Stimulated activated effector memory CD8-positive, alpha-beta T cell treated with anti-CD3 and anti-CD28 coated beads, Interleukin-12 subunit alpha, Interleukin-12 subunit beta, amount 100 ng/mL, for 72 hours (primary cell): ENCODE results near the gene PLA2G4D.

Experiments used
- ATAC-seq: fragments of 150-1000 bp; cut with Tn5 transposase; 2 replicates; pipeline ENCODE4 v1.10.0; 2021
- DNase-seq, 2 donors: peaks; one replicate each; pipeline ENCODE4 v3.0.0; 2021 to 2022; ENCODE audit warnings: low spot score in 2 of 2
- H3K27ac Mint-ChIP-seq: one replicate; pipeline ENCODE4 v1.8.0; 2022; ENCODE audit warnings: mild to moderate bottlenecking, mixed read lengths
- H3K36me3 Mint-ChIP-seq: one replicate; pipeline ENCODE4 v1.8.0; 2022; ENCODE audit warnings: mild to moderate bottlenecking, mixed read lengths
- H3K4me1 Mint-ChIP-seq: one replicate; pipeline ENCODE4 v1.8.0; 2022; ENCODE audit warnings: mixed read lengths
- H3K4me3 Mint-ChIP-seq: one replicate; pipeline ENCODE4 v1.8.0; 2022; ENCODE audit warnings: mild to moderate bottlenecking, mixed read lengths
- H3K9me3 Mint-ChIP-seq: one replicate; pipeline ENCODE4 v1.8.0; 2022; ENCODE audit warnings: mixed read lengths

The PLA2G4D gene, protein sequence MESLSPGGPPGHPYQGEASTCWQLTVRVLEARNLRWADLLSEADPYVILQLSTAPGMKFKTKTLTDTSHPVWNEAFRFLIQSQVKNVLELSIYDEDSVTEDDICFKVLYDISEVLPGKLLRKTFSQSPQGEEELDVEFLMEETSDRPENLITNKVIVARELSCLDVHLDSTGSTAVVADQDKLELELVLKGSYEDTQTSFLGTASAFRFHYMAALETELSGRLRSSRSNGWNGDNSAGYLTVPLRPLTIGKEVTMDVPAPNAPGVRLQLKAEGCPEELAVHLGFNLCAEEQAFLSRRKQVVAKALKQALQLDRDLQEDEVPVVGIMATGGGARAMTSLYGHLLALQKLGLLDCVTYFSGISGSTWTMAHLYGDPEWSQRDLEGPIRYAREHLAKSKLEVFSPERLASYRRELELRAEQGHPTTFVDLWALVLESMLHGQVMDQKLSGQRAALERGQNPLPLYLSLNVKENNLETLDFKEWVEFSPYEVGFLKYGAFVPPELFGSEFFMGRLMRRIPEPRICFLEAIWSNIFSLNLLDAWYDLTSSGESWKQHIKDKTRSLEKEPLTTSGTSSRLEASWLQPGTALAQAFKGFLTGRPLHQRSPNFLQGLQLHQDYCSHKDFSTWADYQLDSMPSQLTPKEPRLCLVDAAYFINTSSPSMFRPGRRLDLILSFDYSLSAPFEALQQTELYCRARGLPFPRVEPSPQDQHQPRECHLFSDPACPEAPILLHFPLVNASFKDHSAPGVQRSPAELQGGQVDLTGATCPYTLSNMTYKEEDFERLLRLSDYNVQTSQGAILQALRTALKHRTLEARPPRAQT

DNA sequence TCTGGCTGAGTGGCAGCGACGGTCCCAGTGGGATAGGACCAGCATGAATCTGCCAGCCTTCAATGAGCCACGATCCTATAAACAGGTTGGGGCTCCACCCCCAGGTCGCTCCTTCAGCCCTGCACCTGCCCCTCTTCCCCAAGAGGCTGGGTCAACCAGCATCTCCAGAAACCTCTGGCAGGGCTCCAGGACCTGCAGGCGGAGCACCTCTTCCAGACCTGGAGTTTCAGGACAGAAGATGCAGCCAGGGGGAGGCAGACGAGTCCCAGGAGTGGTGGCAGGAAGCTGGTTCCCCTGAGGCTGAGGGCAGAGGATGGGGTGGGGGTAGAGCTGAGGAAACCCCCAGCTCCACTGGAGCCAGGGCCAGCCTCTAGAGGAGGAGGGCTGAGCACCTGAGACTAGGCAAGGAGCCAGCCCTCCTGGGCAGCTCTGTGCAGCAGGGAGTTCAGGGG, at the start of gene PLA2G4D:
Gene PLA2G4D, minus strand, starts transcription at position 51 of the 452 bp plus-strand sequence. CDS start 103 bp downstream, outside the sequence.
- peaks cover 12% of the 10 kb centered on the region for H3K4me1 Mint-ChIP-seq
- no peaks in the 10 kb centered on the region for H3K36me3 Mint-ChIP-seq
- ATAC-seq (no peak), DNase-seq (peak in 1 of 2 donors; percentile 30)
- H3K27ac Mint-ChIP-seq, result no peak within 1 kb of the TSS
- no peaks in the 10 kb centered on the region for H3K9me3 Mint-ChIP-seq
- no peak within 1 kb of the TSS for H3K4me3 Mint-ChIP-seq

DNA sequence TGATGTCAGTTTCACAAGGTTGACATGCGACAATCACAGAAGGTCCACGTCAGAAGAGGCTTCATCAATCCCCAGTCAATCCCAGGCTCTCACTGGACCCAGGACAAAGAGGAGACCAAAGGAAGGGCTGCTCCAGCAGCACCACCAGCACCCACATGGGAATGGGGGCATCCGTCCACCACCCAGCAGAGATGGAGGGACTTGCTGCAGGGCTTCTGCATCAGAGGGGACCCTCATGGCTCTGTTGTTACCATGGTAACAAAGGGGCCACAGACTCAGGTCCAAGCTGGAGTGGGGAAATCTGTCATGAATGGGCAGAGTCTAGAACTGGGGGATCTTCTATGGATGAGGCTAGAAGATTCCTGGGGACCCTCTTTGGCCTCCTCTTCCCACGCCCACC, 49.0 kb upstream of the PLA2G4D start:
- H3K36me3 Mint-ChIP-seq, result no peaks in the 10 kb centered on the region
- no peak overlapping the region for H3K27ac Mint-ChIP-seq
- no peak overlapping the region for H3K4me3 Mint-ChIP-seq
- DNase-seq, result no peak
- ATAC-seq, result no peak
- H3K9me3 Mint-ChIP-seq, result no peaks in the 10 kb centered on the region
- no peaks in the 10 kb centered on the region for H3K4me1 Mint-ChIP-seq

DNA sequence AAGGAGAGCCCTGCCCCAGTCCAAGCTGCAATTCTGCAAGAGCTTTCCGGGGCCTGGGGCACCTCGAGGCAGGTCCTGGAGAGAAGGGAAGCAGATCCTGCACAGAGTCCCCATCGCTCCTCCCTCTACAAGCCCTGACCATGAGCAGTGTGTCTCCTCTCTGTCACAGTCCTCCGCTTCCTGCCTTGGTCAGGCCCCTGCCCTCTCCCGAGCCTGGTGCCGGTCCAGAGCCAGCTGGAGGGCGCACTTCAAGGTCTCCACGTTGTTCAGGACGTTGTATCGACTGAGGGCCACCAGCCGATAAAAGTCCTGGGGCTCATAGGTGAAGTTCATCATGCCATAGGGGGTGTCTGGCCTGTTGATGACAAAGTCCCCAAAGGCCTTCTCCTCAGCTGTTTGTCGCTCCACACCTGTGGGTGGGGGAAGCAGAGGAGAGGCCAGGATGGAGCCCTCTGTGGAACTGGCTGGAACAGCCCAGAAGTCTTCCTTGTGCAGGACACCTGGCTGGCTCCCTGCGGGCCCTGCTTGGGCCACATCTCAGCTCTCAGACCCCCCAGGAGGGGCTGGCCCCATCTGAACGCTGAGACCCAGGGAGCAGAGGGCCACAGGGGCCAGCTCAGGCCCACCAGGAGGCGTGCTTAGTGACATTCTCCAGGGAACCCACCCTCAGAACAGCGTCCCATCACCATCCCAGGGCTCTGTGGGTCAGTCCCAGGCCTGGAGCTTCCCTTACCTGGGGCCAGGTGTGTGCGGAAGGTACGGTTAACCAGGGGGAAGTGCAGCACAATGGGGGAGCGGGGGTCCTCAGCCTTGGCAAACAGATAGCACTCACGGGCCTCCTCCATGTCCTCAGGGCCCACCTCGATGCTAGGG, 47.7 kb upstream of the PLA2G4D start:
- ATAC-seq, result no peak
- no peaks in the 10 kb centered on the region for H3K4me1 Mint-ChIP-seq

DNA sequence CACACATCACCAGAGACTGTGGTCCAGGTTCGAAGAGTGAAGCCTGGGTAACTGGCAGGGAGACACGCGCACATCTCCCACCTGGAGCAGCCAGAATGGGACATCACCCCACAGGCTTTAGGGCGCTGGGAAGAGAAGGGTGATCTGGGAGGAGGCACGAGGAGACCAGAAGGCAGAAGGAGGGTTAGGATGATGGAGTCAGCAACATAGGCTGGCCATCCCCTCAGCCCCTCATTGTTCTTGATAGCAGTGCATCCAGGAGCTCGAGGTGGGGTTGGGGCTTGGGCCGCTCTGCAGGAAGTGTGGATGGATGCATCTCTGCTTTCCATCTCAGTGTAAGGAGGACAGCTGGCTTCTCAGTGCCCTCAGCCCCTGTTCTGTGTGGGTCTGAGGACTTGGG, 46.9 kb upstream of the PLA2G4D start:
- DNase-seq (no peak), ATAC-seq (no peak)
- Mint-ChIP-seq H3K27ac (no peak overlapping the region), H3K36me3 (no peaks in the 10 kb centered on the region), H3K9me3 (no peaks in the 10 kb centered on the region), H3K4me1 (no peaks in the 10 kb centered on the region), H3K4me3 (no peak overlapping the region)

More for the DNA sequence above, 47.7 kb upstream of the PLA2G4D start:
- no peak for DNase-seq
- Mint-ChIP-seq H3K27ac (no peak overlapping the region), H3K9me3 (no peaks in the 10 kb centered on the region), H3K36me3 (no peaks in the 10 kb centered on the region), H3K4me3 (no peak overlapping the region)

DNA sequence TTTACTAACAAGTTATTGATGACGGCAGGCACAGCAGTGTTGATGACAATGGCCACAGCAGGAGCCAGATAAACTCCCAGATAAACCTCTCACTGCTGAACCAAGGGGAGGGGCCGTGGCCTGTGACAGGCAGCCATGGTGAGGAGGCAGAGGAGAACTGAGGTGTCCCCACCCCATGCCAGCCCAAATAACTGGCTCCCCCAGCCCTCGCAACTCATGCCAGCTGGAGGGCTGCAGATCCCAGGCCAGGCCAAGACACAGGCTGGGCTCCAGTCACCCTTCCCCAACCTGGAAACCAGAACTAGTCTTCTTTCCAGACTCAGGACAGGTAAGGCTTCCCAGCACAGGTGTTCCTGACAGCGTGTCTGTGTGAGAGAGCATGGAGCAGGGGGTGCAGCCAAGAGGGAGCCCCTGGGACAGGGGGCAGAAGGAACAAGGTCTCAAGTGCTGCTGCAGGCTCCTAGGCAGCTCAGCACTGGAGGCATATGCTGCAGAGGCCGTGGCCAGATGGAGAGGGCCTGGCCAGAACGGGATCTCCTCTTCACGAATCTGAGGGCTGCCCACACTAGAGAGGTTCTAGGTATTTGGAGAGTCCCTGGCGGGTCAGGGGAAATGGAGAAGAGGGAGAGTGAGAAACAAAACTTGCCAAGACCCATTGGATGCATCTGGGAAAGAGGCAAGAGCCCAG, 46.2 kb upstream of the PLA2G4D start:
- DNase-seq (no peak), ATAC-seq (no peak)
- no peak overlapping the region for H3K27ac Mint-ChIP-seq
- H3K4me1 Mint-ChIP-seq, result no peaks in the 10 kb centered on the region
- no peak overlapping the region for H3K4me3 Mint-ChIP-seq
- no peaks in the 10 kb centered on the region for H3K36me3 Mint-ChIP-seq
- H3K9me3 Mint-ChIP-seq, result no peaks in the 10 kb centered on the region

DNA sequence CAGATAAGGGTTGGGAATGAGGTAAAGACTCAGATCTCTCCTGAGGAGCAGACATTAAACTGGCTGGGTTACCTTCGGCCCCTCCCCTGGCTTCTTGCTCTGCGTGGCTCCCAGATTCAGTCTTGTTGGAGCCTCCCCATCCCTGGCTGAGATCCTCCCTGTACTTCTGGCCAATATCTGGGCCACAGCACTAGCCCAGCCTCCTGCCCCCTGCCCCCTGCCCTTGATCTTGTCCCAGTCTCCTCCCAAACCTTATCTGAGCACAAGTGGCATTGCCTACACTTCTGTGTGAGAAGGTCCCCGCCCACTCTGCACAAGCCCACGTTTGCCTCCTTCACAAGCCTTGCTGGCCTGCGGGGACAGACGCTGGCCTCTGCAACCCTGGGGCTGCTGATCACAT, 45.2 kb upstream of the PLA2G4D start:
- Mint-ChIP-seq H3K36me3 (no peaks in the 10 kb centered on the region), H3K4me1 (no peaks in the 10 kb centered on the region), H3K27ac (no peak overlapping the region), H3K9me3 (no peaks in the 10 kb centered on the region), H3K4me3 (no peak overlapping the region)
- DNase-seq, result no peak
- ATAC-seq, result no peak

DNA sequence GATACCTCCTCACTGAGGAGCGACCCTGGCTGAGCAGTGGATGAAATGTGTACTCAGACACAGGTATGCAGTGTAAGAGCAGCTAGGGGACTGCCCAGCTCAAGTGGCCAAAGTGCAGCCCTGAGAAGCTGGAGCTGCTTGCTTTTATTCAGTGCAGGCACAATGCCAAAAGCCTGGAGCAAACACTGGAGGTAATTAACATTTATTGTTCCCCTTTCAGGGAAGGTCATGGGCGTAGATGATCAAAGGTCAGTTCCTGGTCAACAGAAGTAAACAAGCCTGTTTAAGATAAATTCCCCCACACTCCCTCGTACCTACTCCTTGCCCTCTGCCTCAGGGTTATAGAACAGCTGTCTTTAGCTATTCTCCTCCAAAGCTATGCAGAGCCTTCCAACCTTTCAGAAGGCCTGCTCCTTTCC, 44.6 kb upstream of the PLA2G4D start:
- H3K4me3 Mint-ChIP-seq, result no peak overlapping the region
- H3K4me1 Mint-ChIP-seq, result no peaks in the 10 kb centered on the region
- no peak overlapping the region for H3K27ac Mint-ChIP-seq
- H3K9me3 Mint-ChIP-seq, result no peaks in the 10 kb centered on the region
- ATAC-seq, result no peak
- H3K36me3 Mint-ChIP-seq, result no peaks in the 10 kb centered on the region
- no peak for DNase-seq

DNA sequence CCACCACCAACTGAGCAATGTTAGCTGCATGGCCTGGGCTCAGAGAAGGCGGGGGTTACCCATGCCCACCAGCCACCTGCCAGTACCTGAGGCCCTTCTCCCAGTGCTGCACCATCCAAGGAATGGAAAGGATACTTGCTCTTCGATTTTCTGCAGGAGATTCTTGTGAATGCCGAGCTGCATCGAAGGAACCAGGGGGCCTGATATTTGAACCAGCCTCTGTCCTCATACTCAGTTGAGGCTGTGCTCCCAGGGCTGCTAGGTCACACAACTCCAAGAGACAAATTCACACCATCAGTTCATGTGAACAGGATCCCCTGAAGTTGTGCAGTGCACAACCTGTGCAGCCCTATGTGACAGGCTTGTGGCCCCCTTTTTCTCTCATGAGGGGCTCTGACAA, 44.0 kb upstream of the PLA2G4D start:
- ATAC-seq, result no peak
- Mint-ChIP-seq H3K9me3 (no peaks in the 10 kb centered on the region), H3K4me3 (no peak overlapping the region), H3K27ac (no peak overlapping the region), H3K4me1 (no peaks in the 10 kb centered on the region), H3K36me3 (no peaks in the 10 kb centered on the region)
- DNase-seq, result no peak

DNA sequence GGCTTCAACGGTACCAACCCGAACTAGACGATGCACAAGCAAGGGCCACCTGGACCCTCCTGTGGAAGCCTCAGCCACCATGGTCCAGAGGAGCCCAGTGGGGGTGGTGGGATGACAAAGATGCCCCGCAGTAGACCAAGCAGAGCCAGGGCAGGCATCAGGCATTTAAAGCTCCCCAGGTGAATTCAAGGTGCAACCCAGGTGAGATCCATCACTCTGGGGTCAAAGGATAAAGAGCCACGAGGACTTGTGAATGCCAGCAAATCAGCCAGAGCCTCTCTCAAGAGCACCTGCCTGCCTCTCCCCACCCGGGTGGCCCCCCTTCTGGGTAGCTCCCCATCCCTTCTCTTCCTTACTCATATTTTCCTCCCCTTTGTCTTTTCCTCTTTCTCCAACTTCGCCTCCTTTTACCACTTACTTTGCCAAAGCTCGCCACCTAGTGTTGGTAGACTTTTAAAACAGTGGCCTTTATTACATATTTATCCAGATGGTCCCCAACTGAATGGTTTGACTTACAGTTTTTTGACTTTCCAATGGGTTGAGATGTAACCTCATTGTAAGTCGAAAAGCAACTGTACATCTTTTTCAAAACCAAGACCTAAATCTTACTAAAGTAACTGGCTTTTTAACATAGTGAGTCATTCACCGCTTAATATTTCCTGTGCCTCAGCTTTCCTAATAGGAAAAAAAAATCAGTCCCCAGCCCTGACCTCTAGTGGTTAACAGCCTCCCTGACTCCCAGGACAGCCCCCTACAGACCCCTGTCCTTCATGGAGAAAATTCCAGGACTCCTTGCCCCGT, 43.3 kb upstream of the PLA2G4D start:
- Mint-ChIP-seq H3K4me3 (no peak overlapping the region), H3K4me1 (no peaks in the 10 kb centered on the region), H3K36me3 (no peaks in the 10 kb centered on the region), H3K27ac (no peak overlapping the region), H3K9me3 (no peaks in the 10 kb centered on the region)
- DNase-seq (peak in 1 of 2 donors; percentile 47), ATAC-seq (no peak)

DNA sequence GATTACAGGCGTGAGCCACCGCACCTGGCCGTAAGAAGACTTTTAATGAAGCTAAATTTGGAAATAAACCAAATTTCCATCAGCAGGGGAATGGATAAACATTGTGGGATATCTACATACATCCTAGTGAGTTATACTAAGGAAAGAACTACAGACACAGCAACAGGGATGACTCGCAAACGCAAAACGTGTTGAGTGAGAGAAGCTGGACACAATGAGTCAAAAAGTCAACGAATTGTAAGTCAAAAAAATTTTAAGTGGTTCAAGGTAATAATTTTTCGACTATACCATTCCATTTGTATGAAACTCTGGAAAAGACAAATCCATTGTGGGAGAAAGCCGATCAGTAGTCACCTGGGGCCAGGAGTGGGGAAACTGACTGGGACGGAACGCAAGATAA, 42.2 kb upstream of the PLA2G4D start:
- ATAC-seq (no peak), DNase-seq (no peak)
- H3K27ac Mint-ChIP-seq, result no peak overlapping the region
- no peaks in the 10 kb centered on the region for H3K4me1 Mint-ChIP-seq
- H3K36me3 Mint-ChIP-seq, result no peaks in the 10 kb centered on the region
- H3K4me3 Mint-ChIP-seq, result no peak overlapping the region
- H3K9me3 Mint-ChIP-seq, result no peaks in the 10 kb centered on the region

DNA sequence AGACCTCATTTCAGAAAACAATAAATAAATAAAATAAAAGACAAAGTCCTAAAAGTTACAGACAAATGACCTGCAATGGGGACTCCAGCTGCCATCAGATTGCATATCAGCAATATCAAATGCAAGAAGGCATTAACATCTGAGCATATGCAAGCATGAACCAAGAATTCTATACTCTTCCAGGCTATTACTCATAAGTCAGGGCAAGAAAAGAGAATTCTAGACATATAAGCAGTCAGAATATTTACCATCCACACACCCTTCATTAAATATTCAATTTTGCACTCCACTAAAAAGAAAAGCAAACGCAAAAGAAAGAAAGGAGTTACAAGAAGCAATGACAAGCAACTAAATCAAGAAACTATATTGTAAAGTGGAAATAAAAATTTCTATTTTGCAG, 41.0 kb upstream of the PLA2G4D start:
- no peaks in the 10 kb centered on the region for H3K9me3 Mint-ChIP-seq
- ATAC-seq (no peak), DNase-seq (no peak)
- H3K27ac Mint-ChIP-seq, result no peak overlapping the region
- no peak overlapping the region for H3K4me3 Mint-ChIP-seq
- no peaks in the 10 kb centered on the region for H3K36me3 Mint-ChIP-seq
- no peaks in the 10 kb centered on the region for H3K4me1 Mint-ChIP-seq

DNA sequence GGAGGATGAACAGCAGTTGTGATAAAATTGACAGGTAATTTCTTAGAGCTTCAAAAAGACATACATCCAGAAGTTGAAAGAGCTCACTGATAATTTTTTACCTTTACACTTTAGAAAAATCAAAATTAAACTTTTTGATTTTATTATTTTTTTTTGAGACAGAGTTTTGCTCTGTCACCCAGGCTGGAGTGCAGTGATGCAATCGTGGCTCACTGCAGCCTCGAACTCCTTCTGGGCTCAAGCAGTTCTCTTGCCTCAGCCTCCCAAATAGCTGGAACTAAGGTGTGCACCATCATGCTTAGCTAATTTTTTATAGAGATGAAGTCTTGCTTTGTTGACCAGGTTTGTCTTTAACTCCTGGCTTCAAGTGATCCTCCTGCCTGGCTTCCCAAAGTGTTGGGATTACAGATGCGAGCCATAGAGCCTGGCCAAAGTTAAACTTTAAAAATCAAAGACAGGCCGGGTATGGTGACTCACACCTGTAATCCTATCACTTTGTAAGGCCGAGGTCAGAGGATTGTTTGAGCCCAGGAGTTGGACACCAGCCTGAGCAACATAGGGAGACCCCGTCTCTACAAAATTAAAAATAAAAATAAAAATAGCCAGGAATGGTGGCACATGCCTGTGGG, 40.4 kb upstream of the PLA2G4D start:
- no peaks in the 10 kb centered on the region for H3K36me3 Mint-ChIP-seq
- ATAC-seq, result no peak

DNA sequence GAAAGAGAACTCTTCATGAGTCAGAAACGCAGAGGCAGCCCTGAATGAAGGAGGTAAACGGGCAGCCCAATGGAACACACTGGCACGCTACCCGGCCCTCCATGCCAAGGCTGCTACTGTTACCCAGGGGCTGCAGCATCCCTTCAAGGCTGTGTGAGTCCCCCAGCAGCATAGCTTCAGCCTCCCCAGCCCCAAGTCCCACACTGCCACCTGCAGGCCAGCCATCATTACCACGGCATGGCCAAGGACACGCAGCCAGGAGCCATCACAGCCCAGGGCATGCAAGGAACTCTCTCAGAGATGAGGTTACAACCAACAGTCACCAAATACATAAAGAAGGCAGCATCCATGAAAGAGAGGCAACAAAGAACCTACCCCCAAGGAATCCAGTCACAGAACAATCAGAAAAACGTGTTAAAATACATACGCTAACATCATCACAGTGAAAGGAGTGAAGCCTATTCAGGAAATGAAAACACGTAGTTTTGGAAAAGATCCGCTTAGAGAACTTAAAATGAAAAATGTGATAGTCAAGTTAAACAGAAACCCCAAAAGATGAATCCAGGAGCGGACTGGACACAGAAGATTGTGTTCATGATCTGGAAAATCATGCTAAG, 39.6 kb upstream of the PLA2G4D start:
- DNase-seq, result peak; percentile 41 to 78
- Mint-ChIP-seq H3K27ac (no peak overlapping the region), H3K4me3 (no peak overlapping the region), H3K4me1 (no peaks in the 10 kb centered on the region), H3K36me3 (no peaks in the 10 kb centered on the region), H3K9me3 (no peaks in the 10 kb centered on the region)
- peak; percentile 78 for ATAC-seq

More for the DNA sequence above, 40.4 kb upstream of the PLA2G4D start:
- Mint-ChIP-seq H3K4me3 (no peak overlapping the region), H3K9me3 (no peaks in the 10 kb centered on the region), H3K27ac (no peak overlapping the region), H3K4me1 (no peaks in the 10 kb centered on the region)
- peak in 1 of 2 donors; percentile 13 for DNase-seq
